ENCODE measurements around the gene RABGGTA. TPM values are rescaled to one million over a fixed set of nuclear protein-coding genes. Genes with fewer than 3 reads are reported as not detected.

The RABGGTA gene
- total RNA-seq, 2 experiments from 2014 or later: 24.3 to 27.3 TPM

DNA sequence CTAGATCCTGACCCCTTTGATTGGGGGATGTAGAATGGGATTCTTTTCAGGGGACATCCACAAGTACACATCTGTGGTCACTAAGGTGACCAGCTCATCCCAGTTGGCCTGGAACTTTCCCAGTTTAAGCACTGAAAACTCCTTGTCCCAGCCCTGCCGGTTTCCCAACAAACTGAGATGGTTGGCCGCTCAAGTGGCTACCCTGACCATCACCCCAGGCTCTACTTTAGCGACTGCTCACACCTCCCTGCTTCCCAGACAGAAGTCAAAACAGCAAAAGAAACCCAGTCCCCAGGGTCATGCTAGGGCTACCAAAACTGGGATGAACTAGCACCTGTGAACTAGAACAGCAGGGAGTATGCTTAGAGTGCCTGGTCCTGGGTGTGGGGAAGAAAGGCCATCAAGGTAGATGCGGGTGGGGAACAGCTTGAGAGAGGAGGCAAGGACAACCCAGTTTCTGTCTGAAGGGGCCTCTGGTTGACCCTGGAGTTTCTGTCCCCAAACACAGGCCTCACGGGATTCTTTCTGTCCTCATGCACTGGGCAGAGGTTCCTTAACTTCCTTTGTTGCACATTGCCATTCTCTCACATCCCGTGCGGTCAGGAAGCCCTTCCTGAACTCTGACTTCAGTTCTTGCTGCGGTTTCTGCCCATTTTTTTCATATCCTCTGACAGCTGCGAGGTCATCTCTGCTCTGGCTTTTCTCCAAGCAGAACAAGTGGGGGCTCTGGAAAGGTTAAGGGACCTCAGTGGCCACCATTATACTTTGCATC lies 41.5 kb upstream of the RABGGTA start:
- DNase-seq (ENCODE audit: low spot score): peak; percentile 62
- Histone ChIP-seq H3K27ac (ENCODE audit: low read depth, low read length, poor library complexity, severe bottlenecking) (peak overlapping the region; percentile 42), H3K4me3 (ENCODE audit: low read depth, low read length, poor library complexity, severe bottlenecking) (no peak overlapping the region), H3K4me1 (ENCODE audit: insufficient read depth, low read length, poor library complexity, severe bottlenecking) (peaks cover 38% of the 10 kb centered on the region), H3K9me3 (ENCODE audit: low read length) (no peaks in the 10 kb centered on the region), H4K20me1 (ENCODE audit: insufficient read depth, low read length) (no peaks in the 10 kb centered on the region), H3K79me2 (ENCODE audit: insufficient read depth, low read depth, low read length) (no peaks in the 10 kb centered on the region), H3K9me2 (ENCODE audit: insufficient read depth, low read length) (no peaks in the 10 kb centered on the region), H3K36me3 (ENCODE audit: insufficient read depth, low read length) (peaks cover 57% of the 10 kb centered on the region), H2AFZ (ENCODE audit: low read length) (no peak overlapping the region), H3K4me2 (ENCODE audit: low read length) (peak overlapping the region; percentile 53)
- no TSS peak for BruUV-seq (replicated peaks)
- ChIA-PET POLR2A (interaction anchor here (1.0 kb wide), 1 partner anchor 7 kb away, joined by 3 read pairs; no protein-coding TSS in a partner anchor), CTCF (ENCODE audit: unreplicated experiment) (interaction anchor here (0.6 kb wide), 1 partner anchor 1126 kb away, joined by 3 read pairs; no protein-coding TSS in a partner anchor)
- no peak for TF ChIP-seq EZH2phosphoT487 (IDR thresholded peaks at IDR 0.05; ENCODE audit: borderline replicate concordance, low read depth, low read length)
- no peak for TF ChIP-seq CTCF (conservative IDR thresholded peaks at IDR 0.05; ENCODE audit: low read length)
- intact Hi-C loops (cut with micrococcal nuclease; ENCODE audit: unreplicated experiment): no loop called here

DNA sequence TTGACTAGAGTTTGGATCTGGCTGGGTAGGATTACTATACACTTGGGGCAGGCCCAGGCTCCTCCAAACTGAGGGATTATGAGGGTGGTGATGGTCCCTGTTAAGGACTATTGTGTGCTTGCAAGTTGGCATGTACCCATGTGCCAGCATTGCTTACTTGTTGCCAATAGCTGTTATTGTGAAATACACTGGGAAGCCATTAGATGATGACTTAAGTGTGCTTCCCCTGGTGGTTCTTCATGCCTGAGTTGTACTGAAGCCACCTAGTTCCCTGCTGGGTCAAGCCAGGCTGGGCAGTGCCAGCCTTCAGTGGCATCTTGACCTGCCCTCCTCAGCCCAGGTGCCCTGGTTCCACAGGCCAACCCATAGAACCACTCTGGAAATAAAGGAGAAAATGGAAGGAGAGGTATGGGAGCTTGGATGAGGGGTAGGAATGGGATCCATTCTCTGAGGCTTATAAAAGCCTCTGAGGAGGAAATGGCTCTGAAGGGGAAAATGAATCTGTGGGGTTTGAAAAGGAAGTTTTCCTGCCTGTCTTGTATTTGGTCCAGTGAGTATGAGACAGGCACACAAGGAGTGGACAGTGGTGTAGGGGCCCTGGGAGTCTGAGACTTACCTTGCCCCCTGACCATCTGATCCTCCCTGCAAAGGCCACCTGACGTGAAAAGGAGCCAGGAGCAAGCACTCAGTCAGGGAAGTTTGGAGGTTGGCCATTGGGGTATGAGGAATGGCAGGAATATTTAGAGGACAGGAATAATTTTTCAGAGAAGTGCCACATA lies 40.6 kb upstream of the RABGGTA start:
- H3K4me2 ChIP-seq (ENCODE audit: low read length): peak overlapping the region; percentile 53; the same call in 1 of the 2 replicates
- no peak overlapping the region for H3K4me3 ChIP-seq (ENCODE audit: low read depth, low read length, poor library complexity, severe bottlenecking)
- no peaks in the 10 kb centered on the region for H3K9me3 ChIP-seq (ENCODE audit: low read length)
- ChIA-PET CTCF (ENCODE audit: unreplicated experiment) (no interaction called here), POLR2A (interaction anchor here (1.0 kb wide), 1 partner anchor 8 kb away, joined by 3 read pairs; no protein-coding TSS in a partner anchor)
- H3K36me3 ChIP-seq (ENCODE audit: insufficient read depth, low read length): peaks cover 66% of the 10 kb centered on the region
- no peaks in the 10 kb centered on the region for H3K79me2 ChIP-seq (ENCODE audit: insufficient read depth, low read depth, low read length)
- BruUV-seq (replicated peaks): no TSS peak
- no peak for DNase-seq (ENCODE audit: low spot score)
- no peak for TF ChIP-seq EZH2phosphoT487 (IDR thresholded peaks at IDR 0.05; ENCODE audit: borderline replicate concordance, low read depth, low read length)
- TF ChIP-seq CTCF (conservative IDR thresholded peaks at IDR 0.05; ENCODE audit: low read length): no peak
- H4K20me1 ChIP-seq (ENCODE audit: insufficient read depth, low read length): no peaks in the 10 kb centered on the region
- H3K27ac ChIP-seq (ENCODE audit: low read depth, low read length, poor library complexity, severe bottlenecking): no peak overlapping the region
- no peak overlapping the region for H2AFZ ChIP-seq (ENCODE audit: low read length)
- H3K4me1 ChIP-seq (ENCODE audit: insufficient read depth, low read length, poor library complexity, severe bottlenecking): peaks cover 38% of the 10 kb centered on the region
- H3K9me2 ChIP-seq (ENCODE audit: insufficient read depth, low read length): no peaks in the 10 kb centered on the region
- intact Hi-C loops (cut with micrococcal nuclease; ENCODE audit: unreplicated experiment): no loop called here

All from OCI-LY7 (cell line).